Measurements from ENCODE around the gene SART3.

DNA sequence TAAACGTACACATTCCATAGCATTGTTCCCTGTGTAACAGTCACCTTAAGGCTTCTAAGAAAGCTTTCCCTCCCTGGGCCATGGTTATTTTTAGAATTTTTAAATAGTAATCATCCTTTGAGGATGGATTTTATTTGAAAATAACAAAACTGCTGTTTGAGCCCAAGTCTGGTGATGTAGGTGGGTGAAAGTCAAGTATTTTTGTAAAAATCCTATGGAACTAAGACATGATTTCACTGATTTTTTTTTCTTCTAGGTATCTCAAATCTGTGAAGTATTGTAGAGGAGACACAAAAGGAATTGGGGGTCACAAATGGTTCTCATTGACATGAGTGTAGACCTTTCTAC lies 2.8 kb upstream of the SART3 start:
- TF ChIP-seq CTCF (optimal IDR thresholded peaks at IDR 0.05 in 1 of 3, IDR thresholded peaks at IDR 0.05 in 1 of 3, conservative IDR thresholded peaks at IDR 0.05 in 1 of 3; ENCODE audit: extremely low read depth in 1 of 3, insufficient read depth in 2 of 3, low read length in 3 of 3) (no peak), EZH2 (IDR thresholded peaks at IDR 0.05; ENCODE audit: low read length) (no peak)
